ENCODE measurements around the gene RASEF.

DNA sequence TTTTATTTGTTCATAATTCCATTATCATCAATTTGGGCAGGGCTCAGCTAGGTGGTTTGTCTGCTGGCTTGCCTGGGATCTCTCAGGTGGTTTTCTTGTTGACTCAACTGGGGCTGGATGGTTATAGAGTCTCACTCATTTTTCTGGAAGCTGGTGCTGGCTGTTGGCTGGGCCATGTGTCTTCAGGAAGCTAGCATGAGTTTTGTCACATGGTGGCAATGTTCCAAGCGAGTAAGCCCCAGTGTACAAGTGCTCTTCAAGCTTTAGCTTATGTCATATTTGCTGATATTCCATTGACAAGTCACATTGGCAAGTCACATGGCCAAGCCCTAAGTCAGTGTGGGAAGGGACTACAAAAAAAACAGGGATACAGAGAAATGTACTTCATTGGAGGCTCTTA is 2.3 kb upstream of the RASEF start:
- no peak for TF ChIP-seq ELK1 (IDR thresholded peaks at IDR 0.05; ENCODE audit: low read depth, low read length)
- no peak for TF ChIP-seq NPAS2 (CRISPR knock-in tag; IDR thresholded peaks at IDR 0.05; ENCODE audit: borderline replicate concordance)
- no peak for TF ChIP-seq REST (IDR thresholded peaks at IDR 0.05)
- TF ChIP-seq, protein P1, sequence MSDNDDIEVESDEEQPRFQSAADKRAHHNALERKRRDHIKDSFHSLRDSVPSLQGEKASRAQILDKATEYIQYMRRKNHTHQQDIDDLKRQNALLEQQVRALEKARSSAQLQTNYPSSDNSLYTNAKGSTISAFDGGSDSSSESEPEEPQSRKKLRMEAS (IDR thresholded peaks at IDR 0.05): no peak
